ENCODE results near the gene BIRC2. TPM values are rescaled to one million over a fixed set of nuclear protein-coding genes. Genes with fewer than 3 reads are reported as not detected.
A peak's percentile ranks its signal among the peaks of the same experiment; 100 is the strongest.
"Not testable (repeated sequence)": the region's sequence is repeated elsewhere in the genome, so short reads cannot be mapped to it uniquely, and the experiment has no call there.

The BIRC2 gene
- total RNA-seq, 1 donor from 2014 or later = 56.6 TPM

- Histone ChIP-seq H3K27me3 (ENCODE audit: control insufficient read depth, insufficient read depth, low read length) (no peaks in the 10 kb centered on the region), H3K4me3 (ENCODE audit: low read depth, low read length) (no peak overlapping the region), H3K36me3 (ENCODE audit: control insufficient read depth, insufficient read depth, low read length) (peaks cover 4% of the 10 kb centered on the region)
- no peak for FAIRE-seq
- DNase-seq (ENCODE audit: low read depth) = peak; percentile 19
- TF ChIP-seq, protein P1, sequence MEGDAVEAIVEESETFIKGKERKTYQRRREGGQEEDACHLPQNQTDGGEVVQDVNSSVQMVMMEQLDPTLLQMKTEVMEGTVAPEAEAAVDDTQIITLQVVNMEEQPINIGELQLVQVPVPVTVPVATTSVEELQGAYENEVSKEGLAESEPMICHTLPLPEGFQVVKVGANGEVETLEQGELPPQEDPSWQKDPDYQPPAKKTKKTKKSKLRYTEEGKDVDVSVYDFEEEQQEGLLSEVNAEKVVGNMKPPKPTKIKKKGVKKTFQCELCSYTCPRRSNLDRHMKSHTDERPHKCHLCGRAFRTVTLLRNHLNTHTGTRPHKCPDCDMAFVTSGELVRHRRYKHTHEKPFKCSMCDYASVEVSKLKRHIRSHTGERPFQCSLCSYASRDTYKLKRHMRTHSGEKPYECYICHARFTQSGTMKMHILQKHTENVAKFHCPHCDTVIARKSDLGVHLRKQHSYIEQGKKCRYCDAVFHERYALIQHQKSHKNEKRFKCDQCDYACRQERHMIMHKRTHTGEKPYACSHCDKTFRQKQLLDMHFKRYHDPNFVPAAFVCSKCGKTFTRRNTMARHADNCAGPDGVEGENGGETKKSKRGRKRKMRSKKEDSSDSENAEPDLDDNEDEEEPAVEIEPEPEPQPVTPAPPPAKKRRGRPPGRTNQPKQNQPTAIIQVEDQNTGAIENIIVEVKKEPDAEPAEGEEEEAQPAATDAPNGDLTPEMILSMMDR (IDR thresholded peaks at IDR 0.05; ENCODE audit: insufficient read depth, low read length, severe bottlenecking) = no peak
Observed at GRCh38 chr11:102367364-102367763, 20.4 kb downstream of the BIRC2 start.

DNA sequence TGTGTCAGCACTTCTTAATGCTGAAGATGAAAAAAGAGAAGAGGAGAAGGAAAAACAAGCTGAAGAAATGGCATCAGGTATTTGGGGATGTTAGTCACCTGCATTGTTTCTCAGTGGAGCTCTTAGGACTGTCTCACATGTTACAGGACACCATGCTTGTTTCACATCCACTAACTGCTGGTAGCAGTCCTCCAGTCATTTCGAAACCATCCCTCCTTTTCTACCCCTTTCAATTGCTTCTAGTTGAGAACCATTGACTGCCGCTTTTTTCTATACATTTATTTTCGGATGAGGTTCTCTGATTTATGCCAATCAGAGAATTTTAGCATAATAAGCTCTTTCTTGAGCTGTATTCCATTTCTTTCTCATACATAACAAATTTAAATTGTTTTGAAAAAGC, 21.5 kb downstream of the BIRC2 start:
- FAIRE-seq (no peak), DNase-seq (ENCODE audit: low read depth) (no peak)
- TF ChIP-seq, protein P1 (IDR thresholded peaks at IDR 0.05; ENCODE audit: insufficient read depth, low read length, severe bottlenecking) = no peak
- Histone ChIP-seq H3K4me3 (ENCODE audit: low read depth, low read length) (no peak overlapping the region), H3K27me3 (ENCODE audit: control insufficient read depth, insufficient read depth, low read length) (no peaks in the 10 kb centered on the region), H3K36me3 (ENCODE audit: control insufficient read depth, insufficient read depth, low read length) (peaks cover 3% of the 10 kb centered on the region)

DNA sequence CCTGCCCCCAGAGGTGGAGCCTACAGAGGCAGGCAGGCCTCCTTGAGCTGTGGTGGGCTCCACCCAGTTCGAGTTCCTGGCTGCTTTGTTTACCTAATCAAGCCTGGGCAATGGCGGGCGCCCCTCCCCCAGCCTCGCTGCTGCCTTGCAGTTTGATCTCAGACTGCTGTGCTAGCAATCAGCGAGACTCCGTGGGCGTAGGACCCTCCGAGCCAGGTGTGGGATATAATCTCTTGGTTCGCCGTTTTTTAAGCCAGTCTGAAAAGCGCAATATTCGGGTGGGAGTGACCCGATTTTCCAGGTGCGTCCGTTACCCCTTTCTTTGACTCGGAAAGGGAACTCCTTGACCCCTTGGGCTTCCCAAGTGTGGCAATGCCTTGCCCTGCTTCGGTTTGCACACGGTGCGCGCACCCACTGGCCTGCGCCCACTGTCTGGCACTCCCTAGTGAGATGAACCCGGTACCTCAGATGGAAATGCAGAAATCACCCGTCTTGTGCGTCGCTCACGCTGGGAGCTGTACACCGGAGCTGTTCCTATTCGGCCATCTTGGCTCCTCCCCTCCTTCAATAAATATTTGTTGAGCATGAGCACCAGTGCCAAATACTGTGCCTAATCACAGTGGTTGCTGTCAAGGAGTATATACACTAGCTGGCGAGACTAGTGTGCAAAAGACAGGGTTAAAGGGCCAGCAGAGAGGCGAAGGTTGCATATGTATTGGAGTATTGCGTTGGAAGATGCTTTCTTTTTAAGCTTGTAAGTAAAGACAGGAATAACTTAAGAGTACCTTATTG, 27.8 kb downstream of the BIRC2 start:
- not testable (repeated sequence) for H3K27me3 ChIP-seq (ENCODE audit: control insufficient read depth, insufficient read depth, low read length); H3K36me3 ChIP-seq (ENCODE audit: control insufficient read depth, insufficient read depth, low read length); DNase-seq (ENCODE audit: low read depth); FAIRE-seq; H3K4me3 ChIP-seq (ENCODE audit: low read depth, low read length)

- TF ChIP-seq, protein P1 (IDR thresholded peaks at IDR 0.05; ENCODE audit: insufficient read depth, low read length, severe bottlenecking) = no peak
- no peak for DNase-seq (ENCODE audit: low read depth)
- Histone ChIP-seq H3K36me3 (ENCODE audit: control insufficient read depth, insufficient read depth, low read length) (peaks cover 2% of the 10 kb centered on the region), H3K4me3 (ENCODE audit: low read depth, low read length) (no peak overlapping the region), H3K27me3 (ENCODE audit: control insufficient read depth, insufficient read depth, low read length) (no peaks in the 10 kb centered on the region)
- FAIRE-seq = no peak
Observed at GRCh38 chr11:102375720-102376399, 28.8 kb downstream of the BIRC2 start.

- Histone ChIP-seq H3K36me3 (ENCODE audit: control insufficient read depth, insufficient read depth, low read length) (peaks cover 2% of the 10 kb centered on the region), H3K4me3 (ENCODE audit: low read depth, low read length) (no peak overlapping the region), H3K27me3 (ENCODE audit: control insufficient read depth, insufficient read depth, low read length) (no peaks in the 10 kb centered on the region)
- FAIRE-seq (no peak), DNase-seq (ENCODE audit: low read depth) (no peak)
- TF ChIP-seq, protein P1 (IDR thresholded peaks at IDR 0.05; ENCODE audit: insufficient read depth, low read length, severe bottlenecking) = no peak
Observed at GRCh38 chr11:102377891-102378290, 30.9 kb downstream of the BIRC2 start.

GRCh38 chr11:102378818-102379217, 31.8 kb downstream of the BIRC2 start:
- no peak overlapping the region for H3K4me3 ChIP-seq (ENCODE audit: low read depth, low read length)
- FAIRE-seq = no peak

More at GRCh38 chr11:102378818-102379217, 31.8 kb downstream of the BIRC2 start:
- Histone ChIP-seq H3K36me3 (ENCODE audit: control insufficient read depth, insufficient read depth, low read length) (peaks cover 2% of the 10 kb centered on the region), H3K27me3 (ENCODE audit: control insufficient read depth, insufficient read depth, low read length) (no peaks in the 10 kb centered on the region)
- no peak for DNase-seq (ENCODE audit: low read depth)
- TF ChIP-seq, protein P1 (IDR thresholded peaks at IDR 0.05; ENCODE audit: insufficient read depth, low read length, severe bottlenecking) = no peak

Data from bronchial epithelial cell (primary cell).